HG03095 (cell line): ENCODE results near the gene GRM8.

Experiments
- ATAC-seq: cut with Tn5 transposase; IDR thresholded peaks from one replicate; pipeline ENCODE4 v1.9.1; 2021; ENCODE audit warnings: moderate library complexity; ENCODE audit not compliant: unreplicated experiment

GRM8 gene

DNA sequence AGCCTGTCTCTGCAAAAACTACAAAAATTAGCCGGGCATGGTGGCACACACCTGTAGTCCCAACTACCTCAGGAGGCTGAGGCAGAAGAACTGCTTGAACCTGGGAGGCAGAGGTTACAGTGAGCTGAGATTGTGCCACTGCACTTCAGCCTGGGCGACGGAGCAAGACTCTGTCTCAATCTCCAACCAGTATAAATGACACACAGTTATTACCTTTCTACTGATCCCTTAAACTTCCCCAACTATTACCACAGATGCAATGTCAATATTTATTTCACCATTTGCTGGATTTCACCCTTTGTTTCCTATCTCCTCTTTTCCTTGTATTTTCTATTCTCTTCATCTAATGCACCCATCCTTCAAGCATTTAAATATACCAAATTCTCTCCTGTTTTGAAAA lies 431.8 kb downstream of the GRM8 start:
- ATAC-seq, result no peak

DNA sequence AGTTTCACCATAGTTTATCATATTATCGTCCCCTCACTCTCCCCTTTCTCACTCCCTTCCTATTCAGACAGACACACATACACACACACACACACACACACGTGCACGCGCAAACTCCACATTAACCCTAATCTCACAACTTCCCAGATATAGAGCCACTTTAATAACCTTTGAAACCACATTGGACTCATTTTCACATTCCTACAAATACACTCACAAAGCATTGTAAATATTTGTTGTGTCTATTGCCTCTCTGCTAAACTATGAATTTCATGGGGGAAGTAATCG lies 433.6 kb downstream of the GRM8 start:
- no peak for ATAC-seq

DNA sequence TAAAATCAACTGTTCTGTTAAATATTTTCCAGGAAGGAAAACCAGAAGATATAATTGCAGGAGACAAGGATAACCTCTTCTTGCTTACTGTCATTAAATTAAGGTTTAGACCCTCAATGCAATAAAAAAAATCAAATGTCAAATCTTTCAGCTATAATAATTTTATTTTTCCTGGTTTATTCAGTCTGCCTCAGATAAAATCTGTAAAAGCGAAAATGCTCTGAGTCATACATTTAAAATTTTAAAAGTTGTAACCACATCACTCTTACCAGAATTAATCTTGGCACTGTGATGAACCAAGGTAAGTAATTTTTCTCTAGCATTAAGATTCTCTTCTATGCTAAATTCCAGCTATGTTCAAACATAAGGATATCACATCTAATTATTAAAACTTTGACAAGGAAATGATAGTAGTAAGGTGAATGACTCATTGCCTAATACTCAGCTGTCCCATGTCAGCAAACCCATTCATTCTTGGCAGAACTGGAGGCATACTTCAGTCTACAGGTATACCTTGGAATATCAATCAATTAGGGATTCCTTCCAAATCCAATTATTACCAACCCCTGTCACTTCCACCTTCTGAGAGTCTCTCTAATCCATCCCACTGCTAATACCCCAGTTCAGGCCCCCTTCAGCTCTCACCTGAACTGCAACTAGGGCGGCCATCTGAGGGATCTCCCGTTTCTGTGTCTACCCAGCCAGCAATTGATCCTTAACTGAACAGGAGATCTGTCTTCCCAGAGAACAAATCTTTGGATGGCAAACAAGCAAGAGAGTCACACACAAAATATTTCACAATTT lies 434.1 kb downstream of the GRM8 start:
- ATAC-seq, result no peak

DNA sequence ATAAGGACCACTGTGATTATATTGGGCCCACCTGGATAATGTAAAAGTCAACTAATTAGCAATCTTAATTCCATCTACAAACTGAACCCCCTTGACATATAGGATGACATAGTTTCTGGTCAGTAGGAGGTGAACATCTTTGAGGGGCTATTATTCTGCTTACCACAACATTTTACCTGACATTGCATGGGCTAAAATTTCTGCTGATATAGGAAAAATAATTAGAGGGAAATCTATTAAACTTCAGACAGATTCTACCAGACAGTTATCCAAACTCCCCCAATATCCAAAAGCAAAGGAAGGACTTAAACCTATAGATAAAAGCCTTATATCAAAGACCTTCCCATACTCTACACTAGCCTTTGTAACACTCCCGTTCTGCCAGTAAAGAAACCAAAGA lies 443.6 kb downstream of the GRM8 start:
- ATAC-seq, result no peak

DNA sequence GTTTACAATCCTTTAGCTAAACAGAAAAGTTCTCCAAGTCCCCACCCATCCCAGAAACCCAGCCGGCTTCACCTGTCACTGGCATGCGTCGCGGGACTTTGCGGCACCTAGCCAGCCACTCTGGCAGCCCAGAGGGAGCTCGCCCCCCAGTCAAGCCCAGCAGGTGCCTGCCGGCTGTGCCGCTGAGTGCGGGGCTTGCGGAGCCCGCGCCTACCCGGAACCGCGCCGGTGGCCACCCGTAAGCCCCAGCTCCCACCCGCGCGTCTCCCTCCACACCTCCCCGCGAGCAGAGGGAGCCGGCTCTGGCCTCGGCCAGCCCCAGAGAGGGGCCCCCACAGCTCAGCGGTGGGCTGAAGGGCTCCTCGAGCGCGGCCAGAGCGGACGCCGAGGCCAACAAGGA lies 446.1 kb downstream of the GRM8 start:
- ATAC-seq, result no peak

DNA sequence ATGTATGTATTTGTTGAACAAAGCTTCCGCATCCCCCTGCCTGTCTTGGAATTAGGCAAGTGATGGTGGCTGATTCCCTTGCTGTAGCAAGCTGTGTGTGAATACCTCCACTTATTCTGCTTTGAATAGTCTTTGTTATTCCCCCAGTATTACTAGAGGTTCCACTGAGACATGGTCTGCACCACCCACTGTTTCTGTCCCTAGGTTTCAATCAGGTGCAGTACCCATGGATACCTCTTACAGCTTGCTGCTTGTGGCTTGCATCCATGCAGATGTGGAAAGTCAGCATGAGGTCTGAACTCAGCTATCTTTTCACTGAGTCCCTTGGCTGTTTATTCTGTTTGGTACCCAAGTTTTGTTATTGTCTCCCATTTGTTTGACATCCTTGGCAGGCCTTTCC lies 447.4 kb downstream of the GRM8 start:
- no peak for ATAC-seq

DNA sequence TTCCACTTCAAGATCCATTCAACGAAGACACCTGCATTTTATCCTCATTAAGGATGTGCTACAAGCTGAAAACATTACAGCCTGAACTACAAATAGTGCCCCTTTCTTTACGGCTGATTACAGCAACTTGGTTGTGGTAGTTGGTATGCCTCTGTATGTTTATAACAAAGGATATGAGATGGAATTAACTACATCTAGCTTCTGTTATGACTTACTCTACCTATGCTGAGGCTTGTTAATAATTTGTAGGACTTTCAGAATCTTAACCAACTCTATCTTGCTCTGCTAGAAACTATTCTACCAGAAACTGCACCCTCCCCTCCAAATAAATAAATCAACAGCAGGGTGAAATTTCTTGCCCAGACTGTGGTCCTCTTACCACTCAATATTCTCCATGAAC lies 448.1 kb downstream of the GRM8 start:
- peak; percentile 40 for ATAC-seq

DNA sequence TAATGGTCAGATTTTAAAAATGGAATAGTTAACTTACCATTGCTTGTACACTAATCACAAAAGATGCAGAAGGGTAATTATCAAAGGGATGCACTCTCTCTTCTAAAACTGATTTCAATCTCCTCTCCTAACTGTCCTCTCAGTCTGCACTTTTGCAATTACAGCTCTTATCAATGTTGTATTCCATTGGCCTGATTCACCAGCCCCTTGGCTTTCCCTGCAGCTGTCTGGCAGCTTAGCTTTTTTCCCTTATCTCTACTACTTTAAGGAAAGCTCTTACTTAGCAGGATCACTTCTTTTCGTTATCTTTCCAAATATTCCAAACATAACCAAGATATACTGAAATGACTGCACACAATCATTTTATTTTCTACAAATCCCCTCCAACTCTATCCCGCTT lies 448.8 kb downstream of the GRM8 start:
- no peak for ATAC-seq

DNA sequence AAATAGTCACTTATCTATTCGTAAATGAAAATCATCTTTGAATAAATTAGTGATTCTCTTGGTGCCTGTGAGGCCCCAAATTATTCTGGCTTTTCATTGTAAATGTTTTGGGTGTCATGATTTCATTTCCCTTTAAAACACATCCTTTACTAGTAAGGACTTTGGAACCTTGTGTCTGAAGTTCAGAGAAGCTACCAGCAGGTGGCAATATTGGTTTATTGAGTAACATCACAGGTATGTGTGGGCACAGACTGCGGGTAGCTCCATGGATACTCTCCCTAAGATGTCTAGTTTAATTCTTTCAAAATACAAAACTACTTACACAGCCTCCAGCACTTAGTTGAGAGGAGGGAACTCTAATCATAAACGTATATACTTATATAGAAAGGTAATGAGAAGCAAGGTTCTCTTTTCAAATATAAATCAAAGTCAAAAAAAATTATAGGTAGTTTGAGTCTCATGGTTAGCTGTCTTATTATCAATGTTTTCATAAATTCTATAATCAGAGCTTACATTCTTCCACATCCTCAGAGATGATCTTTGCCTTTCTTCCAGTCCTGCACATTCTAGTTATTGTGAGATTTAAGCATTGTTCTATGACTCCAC lies 449.6 kb downstream of the GRM8 start:
- peak; percentile 94 for ATAC-seq

DNA sequence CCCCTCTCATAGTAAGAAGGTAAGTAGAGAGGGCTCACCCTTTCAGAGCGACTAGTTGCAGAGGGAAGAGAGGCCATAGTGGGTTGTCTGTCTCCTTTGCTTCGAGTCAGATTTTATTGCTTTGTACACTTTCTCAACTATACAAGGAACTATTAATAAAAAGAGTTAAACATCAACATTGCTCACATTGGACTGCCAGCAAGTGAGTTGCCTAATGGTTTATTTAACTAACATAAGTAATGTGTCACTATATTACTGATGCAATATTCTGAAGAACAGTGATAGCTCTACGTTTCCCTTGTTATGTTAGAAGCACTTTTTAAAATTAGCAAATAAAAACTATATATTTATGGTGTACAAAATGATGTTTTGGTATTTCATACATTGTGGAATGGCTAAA lies 451.0 kb downstream of the GRM8 start:
- no peak for ATAC-seq

DNA sequence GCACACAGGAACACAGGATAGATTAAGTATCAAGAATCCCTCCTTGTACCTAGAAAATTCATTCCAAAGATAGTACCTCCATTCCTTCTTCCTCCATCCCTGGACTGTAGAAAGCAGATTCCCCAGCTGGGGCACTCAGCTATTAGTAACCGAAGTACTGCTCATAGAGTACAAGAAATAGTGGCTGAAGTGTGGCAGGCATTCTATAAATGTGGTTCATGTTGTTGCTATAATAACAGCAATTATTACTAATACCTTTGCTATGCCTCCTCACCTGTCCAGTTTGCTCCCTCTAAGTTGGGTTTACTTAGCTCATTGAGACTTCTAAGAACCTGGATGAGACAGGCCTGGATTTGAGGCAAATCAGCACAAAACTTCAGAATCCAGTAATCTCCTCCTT lies 453.2 kb downstream of the GRM8 start:
- ATAC-seq, result no peak

DNA sequence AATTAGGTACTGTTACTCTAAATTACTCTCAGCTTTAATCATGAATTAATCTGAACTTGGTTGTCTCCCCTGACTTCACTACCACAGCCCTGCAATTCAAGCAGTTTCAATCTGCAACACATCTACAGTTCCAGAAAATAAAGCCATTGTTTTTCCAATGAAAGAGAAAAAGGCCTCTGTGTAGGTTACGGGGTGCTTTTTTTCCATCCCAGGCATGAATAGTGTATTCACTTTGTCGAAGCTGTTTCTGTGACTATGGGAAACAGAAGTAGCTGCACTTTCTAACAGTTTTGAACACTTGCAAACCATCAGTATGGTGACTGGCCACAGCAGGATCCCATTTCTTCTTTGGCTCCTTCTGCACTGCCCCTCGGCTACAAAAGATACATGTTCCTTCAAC lies 460.2 kb downstream of the GRM8 start:
- no peak for ATAC-seq

DNA sequence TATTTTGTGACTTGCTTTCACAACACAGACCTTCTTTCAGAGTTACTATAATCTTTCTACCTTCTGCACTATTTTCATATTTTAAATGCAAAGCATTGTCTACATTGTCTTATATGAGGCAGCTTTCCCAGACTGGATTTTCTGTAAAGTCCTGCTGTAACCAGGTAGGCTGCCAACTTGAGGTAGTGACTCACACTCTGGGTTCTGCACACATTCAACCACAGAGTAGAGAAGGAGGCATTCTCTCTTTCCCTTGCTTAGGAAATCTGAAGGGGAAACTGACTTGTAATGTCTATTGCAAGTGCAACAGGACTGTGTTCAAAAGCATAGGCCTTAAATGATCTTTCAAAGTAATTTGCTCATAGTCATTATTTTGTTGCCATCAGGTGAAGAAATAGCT lies 461.4 kb downstream of the GRM8 start:
- no peak for ATAC-seq

DNA sequence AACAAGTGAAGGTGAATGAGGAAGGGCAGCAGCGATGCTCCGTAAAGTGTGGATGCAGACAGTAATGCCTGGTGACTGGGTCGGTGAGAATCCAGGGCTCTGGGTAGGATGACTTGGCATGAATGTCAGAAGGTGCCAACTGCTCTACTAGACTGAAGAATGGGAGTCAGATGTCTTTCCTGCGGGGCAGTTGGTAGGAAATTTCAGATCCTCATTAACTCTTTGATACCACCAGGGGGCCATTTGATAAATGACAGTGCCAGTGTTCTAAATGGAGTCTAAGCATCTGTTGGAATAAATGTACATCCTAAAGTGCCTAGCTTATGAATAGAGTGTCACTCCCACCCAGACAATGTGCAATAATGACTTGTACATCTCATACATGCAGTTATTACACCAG lies 462.0 kb downstream of the GRM8 start:
- no peak for ATAC-seq

DNA sequence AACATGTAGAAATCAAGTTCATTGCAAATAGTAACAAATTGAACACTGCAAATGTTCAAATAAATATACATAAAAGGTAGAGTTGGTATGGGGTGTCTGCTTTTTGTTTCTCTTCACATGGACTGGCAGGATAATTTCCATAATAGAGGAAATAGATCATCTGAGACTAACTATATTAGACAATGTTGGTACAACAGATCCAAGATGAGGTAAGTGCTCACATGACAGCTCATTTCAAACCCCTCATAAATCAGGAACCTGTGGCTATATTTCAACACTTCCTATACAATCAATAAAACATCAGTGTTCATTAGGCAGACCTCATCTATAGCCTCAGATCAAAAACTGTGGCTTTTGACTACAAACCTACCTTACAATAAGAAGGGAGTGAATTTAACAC lies 469.1 kb downstream of the GRM8 start:
- no peak for ATAC-seq

DNA sequence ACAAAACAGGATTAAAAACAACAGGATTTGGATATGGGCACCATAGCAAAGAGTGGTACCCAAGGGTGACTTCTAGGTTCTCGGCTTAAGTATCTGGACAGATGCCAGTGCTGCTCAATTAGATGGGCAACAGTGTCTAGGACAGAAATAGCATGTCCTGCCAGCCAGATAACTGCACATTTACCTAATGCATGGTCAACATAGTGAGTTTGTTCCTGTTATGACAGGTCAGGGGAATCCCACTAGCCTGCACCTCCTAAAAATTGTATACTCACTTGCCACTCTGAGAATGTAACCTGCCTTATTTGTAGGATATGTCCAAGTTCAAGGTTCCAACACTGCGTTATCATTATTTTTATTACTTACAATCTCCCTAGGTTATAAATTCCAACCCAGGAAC lies 471.7 kb downstream of the GRM8 start:
- ATAC-seq, result peak; percentile 79

DNA sequence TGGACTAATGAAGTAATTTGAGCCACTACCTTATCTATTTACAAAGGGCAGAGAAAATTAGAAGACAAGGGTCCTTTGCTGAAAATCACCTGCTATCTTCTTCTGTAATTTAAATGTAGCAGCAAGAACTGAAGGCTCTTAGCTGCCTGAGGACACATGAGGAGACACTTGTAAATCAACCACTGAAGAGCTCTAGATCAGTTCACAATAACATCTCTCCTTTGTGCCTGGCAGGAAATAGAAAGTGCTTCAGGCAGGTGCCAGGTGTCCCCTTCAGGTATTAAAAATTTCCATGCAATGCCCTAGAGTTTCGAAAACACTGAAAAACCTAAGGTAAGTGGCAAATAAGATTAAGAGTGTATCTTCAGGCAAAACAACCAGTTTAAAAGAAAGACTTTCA lies 474.6 kb downstream of the GRM8 start:
- no peak for ATAC-seq

DNA sequence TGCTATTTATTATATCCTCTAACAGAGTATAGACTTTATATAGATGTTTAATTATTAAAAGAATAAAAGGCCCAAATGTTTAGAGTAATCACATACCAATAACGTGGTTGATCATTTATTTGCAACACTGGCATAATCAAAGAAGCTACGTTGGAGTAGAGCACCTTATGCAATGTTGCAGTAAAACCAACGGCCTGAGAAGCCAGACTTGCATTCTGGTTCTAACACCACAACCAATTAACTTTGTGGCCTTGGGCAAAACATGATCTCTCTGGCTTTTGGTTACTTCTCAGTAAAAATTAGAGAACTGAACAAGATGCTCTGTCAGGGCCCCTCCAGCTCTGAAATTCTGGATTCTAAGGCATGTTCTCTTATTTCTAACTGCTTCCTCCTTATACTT lies 476.2 kb downstream of the GRM8 start:
- ATAC-seq, result no peak

DNA sequence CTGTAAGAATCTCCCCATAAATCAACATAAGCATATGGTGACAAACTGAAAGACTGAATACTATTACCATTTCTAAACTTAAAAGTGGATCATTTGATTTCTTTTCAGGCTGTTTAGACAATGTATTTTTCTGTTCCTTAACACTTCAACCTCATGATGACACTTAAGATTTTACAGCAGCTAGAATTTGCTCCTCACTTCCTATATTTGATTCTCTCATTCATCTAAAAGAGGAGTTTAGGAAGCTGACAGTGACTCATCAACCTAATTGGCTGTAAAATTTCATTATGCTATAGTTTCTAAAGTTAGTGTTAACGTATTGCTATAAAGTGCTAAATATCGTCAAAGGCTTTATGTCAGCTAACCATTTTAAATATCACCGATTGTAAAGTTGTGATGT lies 478.7 kb downstream of the GRM8 start:
- ATAC-seq, result no peak

DNA sequence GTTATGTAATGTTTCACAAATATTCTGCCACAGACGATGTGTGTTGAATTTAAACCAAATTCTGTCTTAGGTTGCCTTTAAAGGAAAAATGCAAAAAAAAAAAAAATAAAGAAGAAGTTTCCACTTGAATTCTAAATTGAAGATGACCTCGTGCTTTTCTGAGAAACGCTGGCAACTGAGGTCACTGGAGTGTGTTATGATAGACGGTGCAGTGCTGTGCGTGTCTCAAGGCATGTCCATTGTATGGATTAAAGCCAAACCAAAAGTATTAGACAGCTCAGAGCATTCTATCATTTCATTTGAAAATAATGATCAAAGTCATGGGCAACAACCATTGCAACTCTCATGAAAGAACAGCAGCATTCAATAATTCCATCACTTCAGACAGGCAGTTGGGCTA lies 483.9 kb downstream of the GRM8 start:
- no peak for ATAC-seq

DNA sequence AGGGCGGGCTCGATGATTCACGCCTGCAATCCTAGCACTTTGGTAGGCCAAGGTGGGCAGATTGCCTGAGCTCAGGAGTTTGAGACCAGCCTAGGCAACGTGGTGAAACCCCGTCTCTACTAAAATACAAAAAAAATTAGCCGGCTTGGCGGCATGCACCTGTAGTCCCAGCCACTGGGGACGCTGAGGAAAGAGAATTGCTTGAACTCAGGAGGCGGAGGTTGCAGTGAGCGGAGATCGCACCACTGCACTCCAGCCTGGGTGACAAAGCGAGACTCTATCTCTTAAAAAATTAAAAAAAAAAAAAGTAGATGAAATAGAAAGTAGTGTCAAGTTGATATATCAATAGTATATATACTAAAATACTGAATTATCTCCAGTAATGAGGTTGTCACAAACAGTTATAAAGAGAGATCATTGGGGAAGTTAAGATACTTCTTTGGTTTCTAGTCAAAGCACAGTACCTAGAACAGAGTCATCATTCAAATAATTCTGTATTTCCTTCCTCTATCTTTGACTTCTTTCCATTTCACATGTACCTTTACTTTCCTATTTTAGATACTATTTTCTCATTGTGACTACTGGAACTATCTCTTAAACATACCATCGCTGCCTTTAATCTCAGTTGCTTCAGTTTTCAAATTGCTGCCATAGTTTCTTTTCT lies 491.7 kb downstream of the GRM8 start:
- ATAC-seq, result no peak

DNA sequence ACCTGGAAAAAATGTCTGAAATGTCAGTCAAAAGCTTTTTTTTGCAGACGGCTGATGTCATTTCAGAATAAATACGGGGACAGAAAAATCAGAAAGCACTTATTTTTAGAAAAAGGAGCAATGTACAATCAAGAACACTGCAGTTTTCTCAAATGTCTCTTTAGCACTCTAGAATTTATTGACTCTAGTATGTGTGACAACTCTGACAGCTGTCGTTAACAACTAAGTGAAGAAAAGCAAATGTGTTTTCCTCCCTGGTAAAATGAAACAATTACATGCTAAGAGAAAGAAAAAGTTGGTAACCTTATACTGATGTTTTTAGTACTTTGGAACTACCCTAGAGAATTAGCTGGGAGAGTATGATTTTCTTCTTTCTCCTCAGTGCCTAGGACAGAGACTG lies 497.4 kb downstream of the GRM8 start:
- ATAC-seq, result no peak
